ENCODE results near the gene CYP26B1. TPM values are rescaled to one million over a fixed set of nuclear protein-coding genes. Genes with fewer than 3 reads are reported as not detected.

Gene CYP26B1, protein sequence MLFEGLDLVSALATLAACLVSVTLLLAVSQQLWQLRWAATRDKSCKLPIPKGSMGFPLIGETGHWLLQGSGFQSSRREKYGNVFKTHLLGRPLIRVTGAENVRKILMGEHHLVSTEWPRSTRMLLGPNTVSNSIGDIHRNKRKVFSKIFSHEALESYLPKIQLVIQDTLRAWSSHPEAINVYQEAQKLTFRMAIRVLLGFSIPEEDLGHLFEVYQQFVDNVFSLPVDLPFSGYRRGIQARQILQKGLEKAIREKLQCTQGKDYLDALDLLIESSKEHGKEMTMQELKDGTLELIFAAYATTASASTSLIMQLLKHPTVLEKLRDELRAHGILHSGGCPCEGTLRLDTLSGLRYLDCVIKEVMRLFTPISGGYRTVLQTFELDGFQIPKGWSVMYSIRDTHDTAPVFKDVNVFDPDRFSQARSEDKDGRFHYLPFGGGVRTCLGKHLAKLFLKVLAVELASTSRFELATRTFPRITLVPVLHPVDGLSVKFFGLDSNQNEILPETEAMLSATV
- under 0.01 and 4.9 TPM in 2 replicates for total RNA-seq

GRCh38 chr2:72147303-72147971 is at the start of gene CYP26B1:
Gene CYP26B1, minus strand, starts transcription at chr2:72147862. Its CDS starts 28 bp downstream, at chr2:72147834.

